ENCODE measurements around the gene PICK1. TPM values are rescaled to one million over a fixed set of nuclear protein-coding genes. Genes with fewer than 3 reads are reported as not detected.
"Not testable (repeated sequence)": the region's sequence is repeated elsewhere in the genome, so short reads cannot be mapped to it uniquely, and the experiment has no call there.

PICK1 gene
- total and polyA plus RNA-seq, 9 donors: 18.0 to 47.7 (median 34.3) TPM

- DNase-seq: no peak
- intact Hi-C loops (cut with DNase I): loop anchor here in 1 of 4 donors (10.0 kb wide), 1 partner anchor 168 kb away; no protein-coding TSS in a partner anchor
- Histone ChIP-seq H3K4me3 (no peak overlapping the region), H3K4me1 (ENCODE audit: insufficient read depth) (peaks cover 10% of the 10 kb centered on the region), H3K27me3 (no peaks in the 10 kb centered on the region), H3K36me3 (no peaks in the 10 kb centered on the region), H3K27ac (no peak overlapping the region), H3K9me3 (no peaks in the 10 kb centered on the region)
- 62 to 75% (median 69%) methylated on average over 12 of the region's 12 CpGs for WGBS, 3 donors
- TF ChIP-seq CTCF (IDR thresholded peaks at IDR 0.05): no peak
- TF ChIP-seq POLR2A (IDR thresholded peaks at IDR 0.05): no peak
- TF ChIP-seq EP300 (IDR thresholded peaks at IDR 0.05): no peak
Measured at GRCh38 chr22:38077096-38077495, 19.9 kb downstream of the PICK1 start.

- no peak for DNase-seq
- intact Hi-C loops (cut with DNase I): loop anchor here in 1 of 4 donors (10.0 kb wide), 1 partner anchor 167 kb away; no protein-coding TSS in a partner anchor
- peaks cover 10% of the 10 kb centered on the region for H3K4me1 ChIP-seq (ENCODE audit: insufficient read depth)
- H3K27ac ChIP-seq: no peak overlapping the region
- no peaks in the 10 kb centered on the region for H3K27me3 ChIP-seq
- TF ChIP-seq EP300 (IDR thresholded peaks at IDR 0.05) (no peak), CTCF (IDR thresholded peaks at IDR 0.05) (no peak), POLR2A (IDR thresholded peaks at IDR 0.05) (no peak)
- H3K9me3 ChIP-seq: no peaks in the 10 kb centered on the region
- no peak overlapping the region for H3K4me3 ChIP-seq
- WGBS, 3 donors: 31 to 58% (median 44%) methylated on average over 14 of the region's 14 CpGs
- no peaks in the 10 kb centered on the region for H3K36me3 ChIP-seq
Measured at GRCh38 chr22:38077595-38077994, 20.4 kb downstream of the PICK1 start.

- WGBS, 3 donors: 67 to 73% (median 68%) methylated on average over 22 of the region's 22 CpGs
- peaks cover 10% of the 10 kb centered on the region for H3K4me1 ChIP-seq (ENCODE audit: insufficient read depth)
- no peak overlapping the region for H3K4me3 ChIP-seq
- H3K27ac ChIP-seq: no peak overlapping the region
- no peaks in the 10 kb centered on the region for H3K36me3 ChIP-seq
- no peaks in the 10 kb centered on the region for H3K27me3 ChIP-seq
- intact Hi-C loops (cut with DNase I): loop anchor here in 1 of 4 donors (10.0 kb wide), 1 partner anchor 167 kb away; no protein-coding TSS in a partner anchor
- no peaks in the 10 kb centered on the region for H3K9me3 ChIP-seq
- no peak for TF ChIP-seq CTCF (IDR thresholded peaks at IDR 0.05)
- TF ChIP-seq EP300 (IDR thresholded peaks at IDR 0.05): no peak
- no peak for TF ChIP-seq POLR2A (IDR thresholded peaks at IDR 0.05)
- no peak for DNase-seq
Measured at GRCh38 chr22:38078046-38078840, 21.0 kb downstream of the PICK1 start.

GRCh38 chr22:38079208-38079607 is 22.0 kb downstream of the PICK1 start:
- not testable (repeated sequence) for H3K27me3 ChIP-seq, DNase-seq, H3K4me3 ChIP-seq, H3K27ac ChIP-seq, H3K9me3 ChIP-seq, H3K36me3 ChIP-seq
- H3K4me1 ChIP-seq (ENCODE audit: insufficient read depth): peaks cover 10% of the 10 kb centered on the region
- WGBS, 3 donors: 85 to 100% (median 88%) methylated on average over 2 of the region's 2 CpGs
- intact Hi-C loops (cut with DNase I): loop anchor here in 1 of 4 donors (10.0 kb wide), 1 partner anchor 166 kb away; no protein-coding TSS in a partner anchor

- Histone ChIP-seq H3K4me3 (no peak overlapping the region), H3K36me3 (no peaks in the 10 kb centered on the region), H3K27ac (no peak overlapping the region), H3K4me1 (ENCODE audit: insufficient read depth) (peaks cover 10% of the 10 kb centered on the region), H3K9me3 (no peaks in the 10 kb centered on the region), H3K27me3 (no peaks in the 10 kb centered on the region)
- WGBS, 3 donors: 80 to 88% (median 83%) methylated on average over 7 of the region's 7 CpGs
- TF ChIP-seq EP300 (IDR thresholded peaks at IDR 0.05): no peak
- TF ChIP-seq CTCF (IDR thresholded peaks at IDR 0.05): no peak
- no peak for TF ChIP-seq POLR2A (IDR thresholded peaks at IDR 0.05)
- DNase-seq: no peak
- intact Hi-C loops (cut with DNase I): loop anchor here in 1 of 4 donors (10.0 kb wide), 1 partner anchor 165 kb away; no protein-coding TSS in a partner anchor
Measured at GRCh38 chr22:38079804-38080203, 22.6 kb downstream of the PICK1 start.

All from ovary (tissue), 9 donors.